Coronary artery (tissue), 2 donors: Measurements from ENCODE around the gene FARP2.
"Not testable (repeated sequence)": the region's sequence is repeated elsewhere in the genome, so short reads cannot be mapped to it uniquely, and the experiment has no call there.

Experiments
- DNase-seq: peaks from one replicate; pipeline ENCODE4 v3.0.0-alpha.2; 2017; ENCODE audit warnings: low spot score
- H3K27ac ChIP-seq, 2 donors: fragments of 200-600 bp; sonication (generic); one replicate each; pipeline ENCODE4 v1.5.1; 2016 to 2019
- H3K4me3 ChIP-seq: fragments of 200-600 bp; sonication (generic); 2 replicates; pipeline ENCODE4 v1.5.1; 2016; ENCODE audit warnings: mild to moderate bottlenecking, moderate library complexity
- TF ChIP-seq, protein P1 (sequence below): fragments of 200-600 bp; sonication (generic); IDR thresholded peaks from one replicate; pipeline ENCODE4 v1.5.1; 2019; ENCODE audit warnings: antibody characterized with exemption

The FARP2 gene

GRCh38 chr2:241422350-241422749 is 66.3 kb downstream of the FARP2 start:
- no peak for DNase-seq
- H3K4me3 ChIP-seq = no peak overlapping the region
- no peak overlapping the region for H3K27ac ChIP-seq
- TF ChIP-seq, protein P1, sequence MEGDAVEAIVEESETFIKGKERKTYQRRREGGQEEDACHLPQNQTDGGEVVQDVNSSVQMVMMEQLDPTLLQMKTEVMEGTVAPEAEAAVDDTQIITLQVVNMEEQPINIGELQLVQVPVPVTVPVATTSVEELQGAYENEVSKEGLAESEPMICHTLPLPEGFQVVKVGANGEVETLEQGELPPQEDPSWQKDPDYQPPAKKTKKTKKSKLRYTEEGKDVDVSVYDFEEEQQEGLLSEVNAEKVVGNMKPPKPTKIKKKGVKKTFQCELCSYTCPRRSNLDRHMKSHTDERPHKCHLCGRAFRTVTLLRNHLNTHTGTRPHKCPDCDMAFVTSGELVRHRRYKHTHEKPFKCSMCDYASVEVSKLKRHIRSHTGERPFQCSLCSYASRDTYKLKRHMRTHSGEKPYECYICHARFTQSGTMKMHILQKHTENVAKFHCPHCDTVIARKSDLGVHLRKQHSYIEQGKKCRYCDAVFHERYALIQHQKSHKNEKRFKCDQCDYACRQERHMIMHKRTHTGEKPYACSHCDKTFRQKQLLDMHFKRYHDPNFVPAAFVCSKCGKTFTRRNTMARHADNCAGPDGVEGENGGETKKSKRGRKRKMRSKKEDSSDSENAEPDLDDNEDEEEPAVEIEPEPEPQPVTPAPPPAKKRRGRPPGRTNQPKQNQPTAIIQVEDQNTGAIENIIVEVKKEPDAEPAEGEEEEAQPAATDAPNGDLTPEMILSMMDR = no peak

GRCh38 chr2:241423489-241423888 is 67.4 kb downstream of the FARP2 start:
- H3K4me3 ChIP-seq, H3K27ac ChIP-seq, DNase-seq: not testable (repeated sequence)

- Histone ChIP-seq H3K27ac (no peak overlapping the region), H3K4me3 (no peak overlapping the region)
- DNase-seq = no peak
- TF ChIP-seq, protein P1 = no peak
Observed at GRCh38 chr2:241425368-241425767, 69.3 kb downstream of the FARP2 start.

DNA sequence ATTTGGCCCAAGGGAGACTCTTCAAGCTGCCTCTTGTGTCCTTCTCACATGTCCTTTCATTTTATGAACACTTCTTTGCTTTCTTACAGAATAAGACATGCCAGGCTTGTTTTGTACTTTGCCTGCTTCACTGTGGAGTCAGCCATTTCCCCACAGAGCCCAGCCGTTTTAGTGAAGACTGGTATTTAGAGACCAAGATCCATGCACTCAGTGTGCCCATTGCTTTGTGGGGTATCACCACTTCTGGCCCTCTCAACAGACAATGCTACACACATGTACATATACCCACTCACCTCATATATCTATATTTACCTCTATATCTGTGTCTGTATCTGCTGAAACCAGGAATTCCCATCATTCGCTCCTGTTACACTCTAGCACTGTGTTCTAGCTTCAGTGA is 74.1 kb downstream of the FARP2 start:
- DNase-seq = no peak
- TF ChIP-seq, protein P1 = no peak
- no peak overlapping the region for H3K4me3 ChIP-seq
- H3K27ac ChIP-seq = no peak overlapping the region

GRCh38 chr2:241432824-241433448 is 76.9 kb downstream of the FARP2 start:
- TF ChIP-seq, protein P1 = no peak
- Histone ChIP-seq H3K4me3 (no peak overlapping the region), H3K27ac (no peak overlapping the region)
- DNase-seq = no peak

DNA sequence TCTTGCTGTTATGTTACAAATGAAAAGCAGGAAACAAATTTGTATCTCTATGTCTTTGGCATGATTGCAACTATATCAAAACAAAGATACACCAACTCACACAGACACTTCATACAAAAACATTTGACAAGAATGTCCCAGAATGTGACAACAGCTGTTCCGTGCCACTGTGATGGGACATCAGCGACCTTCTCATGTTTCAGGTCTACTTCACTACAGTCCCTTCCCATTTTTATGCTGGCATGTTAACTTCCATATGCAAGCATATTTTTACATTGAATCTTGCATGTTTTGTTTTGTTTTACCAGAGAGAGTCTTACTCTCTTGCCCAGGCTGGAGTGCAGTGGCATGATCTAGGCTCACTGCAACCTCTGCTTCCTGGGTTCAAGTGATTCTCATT is 81.1 kb downstream of the FARP2 start:
- Histone ChIP-seq H3K4me3 (no peak overlapping the region), H3K27ac (no peak overlapping the region)
- DNase-seq = no peak
- TF ChIP-seq, protein P1 = no peak

GRCh38 chr2:241441492-241441891 is 85.4 kb downstream of the FARP2 start:
- TF ChIP-seq, protein P1 = no peak
- no peak for DNase-seq
- H3K4me3 ChIP-seq = no peak overlapping the region
- H3K27ac ChIP-seq = no peak overlapping the region
